ENCODE data around the gene DELE1. TPM values are rescaled to one million over a fixed set of nuclear protein-coding genes. Genes with fewer than 3 reads are reported as not detected.

DELE1 gene
- total RNA-seq, 3 donors from 2014 or later, result 77.8 to 112 (median 84.5) TPM

GRCh38 chr5:141878711-141879425 is 44.8 kb upstream of the DELE1 start:
- intact Hi-C loops (cut with DNase I, micrococcal nuclease), result loop anchor here in 1 of 2 donors (5.0 kb wide), 1 partner anchor 187 kb away; no protein-coding TSS in a partner anchor
- Histone ChIP-seq H3K36me3 (ENCODE audit: low read depth) (no peaks in the 10 kb centered on the region), H3K4me3 (no peak overlapping the region), H3K9me3 (no peaks in the 10 kb centered on the region), H3K4me1 (ENCODE audit: low read depth) (peaks cover 10% of the 10 kb centered on the region)
- ATAC-seq (peak; percentile 65), DNase-seq (peak; percentile 83 to 96 (median 88))
- TF ChIP-seq, protein P1, sequence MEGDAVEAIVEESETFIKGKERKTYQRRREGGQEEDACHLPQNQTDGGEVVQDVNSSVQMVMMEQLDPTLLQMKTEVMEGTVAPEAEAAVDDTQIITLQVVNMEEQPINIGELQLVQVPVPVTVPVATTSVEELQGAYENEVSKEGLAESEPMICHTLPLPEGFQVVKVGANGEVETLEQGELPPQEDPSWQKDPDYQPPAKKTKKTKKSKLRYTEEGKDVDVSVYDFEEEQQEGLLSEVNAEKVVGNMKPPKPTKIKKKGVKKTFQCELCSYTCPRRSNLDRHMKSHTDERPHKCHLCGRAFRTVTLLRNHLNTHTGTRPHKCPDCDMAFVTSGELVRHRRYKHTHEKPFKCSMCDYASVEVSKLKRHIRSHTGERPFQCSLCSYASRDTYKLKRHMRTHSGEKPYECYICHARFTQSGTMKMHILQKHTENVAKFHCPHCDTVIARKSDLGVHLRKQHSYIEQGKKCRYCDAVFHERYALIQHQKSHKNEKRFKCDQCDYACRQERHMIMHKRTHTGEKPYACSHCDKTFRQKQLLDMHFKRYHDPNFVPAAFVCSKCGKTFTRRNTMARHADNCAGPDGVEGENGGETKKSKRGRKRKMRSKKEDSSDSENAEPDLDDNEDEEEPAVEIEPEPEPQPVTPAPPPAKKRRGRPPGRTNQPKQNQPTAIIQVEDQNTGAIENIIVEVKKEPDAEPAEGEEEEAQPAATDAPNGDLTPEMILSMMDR (IDR thresholded peaks at IDR 0.05), result peak; percentile 97

- ATAC-seq, result no peak
- Histone ChIP-seq H3K4me1 (ENCODE audit: low read depth) (peaks cover 9% of the 10 kb centered on the region), H3K4me3 (no peak overlapping the region), H3K36me3 (ENCODE audit: low read depth) (no peaks in the 10 kb centered on the region), H3K9me3 (no peaks in the 10 kb centered on the region)
- intact Hi-C loops (cut with DNase I, micrococcal nuclease), result loop anchor here in 1 of 2 donors (5.0 kb wide), 1 partner anchor 187 kb away; no protein-coding TSS in a partner anchor
- TF ChIP-seq, protein P1 (IDR thresholded peaks at IDR 0.05), result no peak
- no peak for DNase-seq
Measured at GRCh38 chr5:141879426-141879759, 44.3 kb upstream of the DELE1 start.

DNA sequence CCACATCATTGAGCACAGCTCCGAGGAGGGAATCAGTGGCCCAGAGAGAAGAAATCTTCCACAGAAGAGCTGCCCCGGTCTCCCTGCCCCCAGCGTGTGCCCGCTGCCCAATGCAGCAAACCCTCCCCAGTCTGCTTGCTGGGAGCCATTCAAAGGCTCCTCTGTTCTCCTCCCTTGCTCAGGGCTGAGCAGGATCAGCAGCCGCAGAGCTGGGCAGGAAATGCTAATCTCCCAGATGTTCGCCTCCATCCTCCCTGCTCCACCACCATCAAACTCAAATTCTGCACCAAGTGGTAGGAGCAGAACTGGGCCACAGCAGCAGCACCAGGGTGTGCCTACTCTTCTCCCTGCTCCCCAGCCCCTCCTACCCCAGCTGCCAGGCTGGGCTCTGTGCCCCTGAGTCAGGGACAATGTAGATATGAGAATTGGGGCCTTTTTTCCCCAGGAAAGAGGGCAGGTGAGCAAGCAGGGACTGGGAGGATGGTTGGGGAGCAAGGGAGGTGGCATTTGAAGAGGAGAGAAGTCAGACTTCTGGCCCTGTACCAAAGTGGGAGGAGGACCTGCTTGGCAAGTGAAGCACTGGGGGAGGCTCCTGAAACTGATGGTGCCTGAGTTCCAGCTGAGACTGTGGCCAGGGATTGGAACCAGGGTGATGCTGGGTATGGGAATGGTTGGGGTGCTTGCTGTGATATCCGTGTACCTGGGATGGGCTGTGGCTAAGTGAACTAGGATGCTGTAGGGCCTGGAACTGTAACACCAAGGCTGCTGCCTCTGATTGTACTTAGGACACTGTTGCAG is 43.5 kb upstream of the DELE1 start:
- H3K4me3 ChIP-seq, result no peak overlapping the region
- TF ChIP-seq, protein P1 (IDR thresholded peaks at IDR 0.05), result no peak
- ATAC-seq, result no peak

GRCh38 chr5:141880961-141881801 is 42.5 kb upstream of the DELE1 start:
- TF ChIP-seq, protein P1 (IDR thresholded peaks at IDR 0.05), result no peak
- Histone ChIP-seq H3K36me3 (ENCODE audit: low read depth) (no peaks in the 10 kb centered on the region), H3K9me3 (no peaks in the 10 kb centered on the region), H3K4me3 (no peak overlapping the region), H3K4me1 (ENCODE audit: low read depth) (peaks cover 9% of the 10 kb centered on the region)
- no peak for DNase-seq
- intact Hi-C loops (cut with DNase I, micrococcal nuclease), result loop anchor here in 1 of 2 donors (5.0 kb wide), 1 partner anchor 179 kb away; no protein-coding TSS in a partner anchor
- no peak for ATAC-seq

More for the DNA sequence above, 43.5 kb upstream of the DELE1 start:
- Histone ChIP-seq H3K4me1 (ENCODE audit: low read depth) (peaks cover 9% of the 10 kb centered on the region), H3K36me3 (ENCODE audit: low read depth) (no peaks in the 10 kb centered on the region), H3K9me3 (no peaks in the 10 kb centered on the region)
- intact Hi-C loops (cut with DNase I, micrococcal nuclease), result loop anchor here (5.0 kb wide), 2 partner anchors 178 to 188 kb away; no protein-coding TSS in a partner anchor
- no peak for DNase-seq

DNA sequence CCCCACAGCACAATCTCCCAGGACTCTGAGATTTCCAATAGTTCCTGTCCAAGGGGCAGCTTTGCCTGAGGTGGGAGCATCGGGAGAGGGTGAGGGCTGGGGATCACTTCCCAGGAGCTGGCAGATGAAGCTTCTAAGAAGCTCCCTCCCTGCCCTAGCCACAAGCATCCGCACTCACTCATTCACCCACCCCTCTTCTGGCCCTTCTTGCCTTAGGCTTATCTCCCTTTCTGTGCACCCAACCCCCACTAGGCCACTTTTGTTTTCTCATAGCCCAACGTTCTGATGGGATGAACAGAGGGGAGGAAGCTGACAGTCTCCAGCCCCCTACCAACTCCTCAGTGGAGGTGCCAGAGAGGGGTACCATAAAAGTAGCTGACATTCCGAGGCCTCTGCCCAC is 41.8 kb upstream of the DELE1 start:
- intact Hi-C loops (cut with DNase I, micrococcal nuclease), result loop anchor here in 1 of 2 donors (5.0 kb wide), 1 partner anchor 180 kb away; no protein-coding TSS in a partner anchor
- no peak for DNase-seq
- no peak overlapping the region for H3K4me3 ChIP-seq
- H3K4me1 ChIP-seq (ENCODE audit: low read depth), result peaks cover 9% of the 10 kb centered on the region
- TF ChIP-seq, protein P1 (IDR thresholded peaks at IDR 0.05), result no peak
- no peak for ATAC-seq
- no peaks in the 10 kb centered on the region for H3K36me3 ChIP-seq (ENCODE audit: low read depth)
- no peaks in the 10 kb centered on the region for H3K9me3 ChIP-seq
